ENCODE measurements around the gene RASGRP1.

DNA sequence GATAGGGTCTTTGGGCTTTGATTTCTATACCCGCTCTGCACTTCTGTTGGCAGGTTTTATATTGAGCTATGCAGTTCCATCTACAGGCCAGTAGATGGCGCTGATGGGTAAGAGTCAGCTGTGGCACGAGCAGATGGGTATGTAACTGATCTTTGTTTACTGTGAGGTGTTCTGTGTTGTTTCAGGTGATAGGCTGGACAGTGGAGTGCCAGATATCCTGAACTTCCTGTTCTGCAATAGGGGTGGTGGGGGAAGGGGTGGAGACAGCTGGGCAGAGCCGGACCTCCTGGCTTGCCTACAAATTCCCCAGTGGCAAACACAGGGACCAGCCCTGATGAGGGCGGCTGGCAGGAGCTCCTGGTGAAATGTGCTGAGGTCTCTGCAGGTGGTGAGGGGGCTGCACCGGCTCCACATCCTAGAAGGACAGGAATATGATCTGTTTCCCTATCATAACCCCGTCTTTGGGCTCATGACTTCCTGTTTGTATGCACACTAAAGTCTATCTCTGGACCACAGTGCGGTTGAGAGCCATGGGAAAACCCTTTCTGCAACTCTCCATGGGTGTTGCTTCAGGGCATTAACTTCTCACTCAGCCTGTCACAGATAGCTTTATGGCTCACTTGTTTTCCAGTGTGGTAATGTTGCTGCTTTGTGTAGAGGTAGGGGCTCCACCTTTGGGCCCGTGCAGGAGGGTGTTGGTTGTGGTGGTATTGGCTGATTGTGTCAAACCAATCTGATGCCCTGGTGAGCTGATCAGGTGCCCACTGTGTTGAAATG is 124.1 kb downstream of the RASGRP1 start:
- no peak for TF ChIP-seq POLR2A (IDR thresholded peaks at IDR 0.05)
- TF ChIP-seq, protein P1, sequence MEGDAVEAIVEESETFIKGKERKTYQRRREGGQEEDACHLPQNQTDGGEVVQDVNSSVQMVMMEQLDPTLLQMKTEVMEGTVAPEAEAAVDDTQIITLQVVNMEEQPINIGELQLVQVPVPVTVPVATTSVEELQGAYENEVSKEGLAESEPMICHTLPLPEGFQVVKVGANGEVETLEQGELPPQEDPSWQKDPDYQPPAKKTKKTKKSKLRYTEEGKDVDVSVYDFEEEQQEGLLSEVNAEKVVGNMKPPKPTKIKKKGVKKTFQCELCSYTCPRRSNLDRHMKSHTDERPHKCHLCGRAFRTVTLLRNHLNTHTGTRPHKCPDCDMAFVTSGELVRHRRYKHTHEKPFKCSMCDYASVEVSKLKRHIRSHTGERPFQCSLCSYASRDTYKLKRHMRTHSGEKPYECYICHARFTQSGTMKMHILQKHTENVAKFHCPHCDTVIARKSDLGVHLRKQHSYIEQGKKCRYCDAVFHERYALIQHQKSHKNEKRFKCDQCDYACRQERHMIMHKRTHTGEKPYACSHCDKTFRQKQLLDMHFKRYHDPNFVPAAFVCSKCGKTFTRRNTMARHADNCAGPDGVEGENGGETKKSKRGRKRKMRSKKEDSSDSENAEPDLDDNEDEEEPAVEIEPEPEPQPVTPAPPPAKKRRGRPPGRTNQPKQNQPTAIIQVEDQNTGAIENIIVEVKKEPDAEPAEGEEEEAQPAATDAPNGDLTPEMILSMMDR (IDR thresholded peaks at IDR 0.05 in 8 of 11, conservative IDR thresholded peaks at IDR 0.05 in 3 of 11), result peak; percentile 74 to 95 (median 89)
- TF ChIP-seq POLR2AphosphoS5 (IDR thresholded peaks at IDR 0.05), result no peak
